GM18499 (cell line): ENCODE results near the gene DLGAP1.

ENCODE experiments used
- ATAC-seq: cut with Tn5 transposase; IDR thresholded peaks from one replicate; pipeline ENCODE4 v1.9.1; 2021; ENCODE audit warnings: moderate number of reproducible peaks; ENCODE audit not compliant: insufficient read depth, unreplicated experiment

DLGAP1 gene

DNA sequence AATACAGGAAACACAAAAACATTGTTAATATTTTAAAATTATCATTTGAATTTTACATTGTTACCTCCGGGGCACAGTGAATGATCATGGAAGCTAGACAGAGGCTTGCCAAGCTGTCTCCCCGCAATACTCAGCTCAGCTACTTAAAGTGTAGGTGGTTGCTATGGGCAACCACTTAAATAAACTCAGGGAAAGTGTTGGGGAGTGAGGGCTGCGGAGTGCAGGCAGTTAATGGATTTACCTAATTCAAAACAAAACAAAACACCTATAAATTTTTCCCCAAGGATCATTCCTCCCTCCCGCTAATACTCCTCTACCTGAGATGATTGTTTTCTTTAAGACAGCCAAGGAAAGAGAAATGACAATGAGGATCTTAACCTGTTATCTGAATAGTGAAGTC lies 655.6 kb downstream of the DLGAP1 start:
- no peak for ATAC-seq

DNA sequence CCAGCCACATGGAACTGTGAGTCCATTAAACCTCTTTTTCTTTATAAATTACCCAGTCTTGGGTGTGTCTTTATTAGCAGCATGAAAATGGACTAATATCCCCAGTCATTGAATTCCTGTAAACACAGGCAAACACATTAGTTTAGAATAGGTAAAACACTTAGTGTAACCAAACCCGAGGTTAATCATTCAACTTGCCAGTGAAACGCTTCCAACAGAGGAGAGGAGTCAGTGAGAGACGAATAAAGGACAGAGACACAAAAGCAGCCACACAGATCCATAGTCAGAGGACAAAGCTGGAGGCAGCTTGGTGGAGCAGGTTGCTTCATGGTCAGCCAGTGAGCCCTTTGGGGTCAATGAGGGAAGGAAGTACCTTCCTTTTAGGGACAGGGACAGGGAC lies 657.1 kb downstream of the DLGAP1 start:
- ATAC-seq: no peak

DNA sequence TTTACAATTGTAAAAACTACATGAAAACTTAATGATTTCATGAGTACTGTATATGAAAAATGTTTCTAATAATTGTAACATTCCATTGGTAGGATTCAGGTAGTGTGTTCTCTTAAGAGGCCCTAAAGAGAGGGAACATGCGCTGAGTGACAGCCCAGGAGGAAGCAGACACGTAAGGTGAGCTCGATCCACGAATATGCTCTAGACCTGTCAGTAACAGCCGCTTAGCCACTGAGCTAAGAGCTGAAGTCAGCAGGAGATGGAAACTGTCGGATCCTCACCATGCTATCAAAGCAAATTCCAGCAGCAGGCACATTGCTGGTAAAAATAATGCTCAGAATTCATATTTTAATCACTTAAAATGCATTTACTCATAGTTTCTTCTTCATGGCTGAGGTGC lies 658.7 kb downstream of the DLGAP1 start:
- ATAC-seq: no peak

DNA sequence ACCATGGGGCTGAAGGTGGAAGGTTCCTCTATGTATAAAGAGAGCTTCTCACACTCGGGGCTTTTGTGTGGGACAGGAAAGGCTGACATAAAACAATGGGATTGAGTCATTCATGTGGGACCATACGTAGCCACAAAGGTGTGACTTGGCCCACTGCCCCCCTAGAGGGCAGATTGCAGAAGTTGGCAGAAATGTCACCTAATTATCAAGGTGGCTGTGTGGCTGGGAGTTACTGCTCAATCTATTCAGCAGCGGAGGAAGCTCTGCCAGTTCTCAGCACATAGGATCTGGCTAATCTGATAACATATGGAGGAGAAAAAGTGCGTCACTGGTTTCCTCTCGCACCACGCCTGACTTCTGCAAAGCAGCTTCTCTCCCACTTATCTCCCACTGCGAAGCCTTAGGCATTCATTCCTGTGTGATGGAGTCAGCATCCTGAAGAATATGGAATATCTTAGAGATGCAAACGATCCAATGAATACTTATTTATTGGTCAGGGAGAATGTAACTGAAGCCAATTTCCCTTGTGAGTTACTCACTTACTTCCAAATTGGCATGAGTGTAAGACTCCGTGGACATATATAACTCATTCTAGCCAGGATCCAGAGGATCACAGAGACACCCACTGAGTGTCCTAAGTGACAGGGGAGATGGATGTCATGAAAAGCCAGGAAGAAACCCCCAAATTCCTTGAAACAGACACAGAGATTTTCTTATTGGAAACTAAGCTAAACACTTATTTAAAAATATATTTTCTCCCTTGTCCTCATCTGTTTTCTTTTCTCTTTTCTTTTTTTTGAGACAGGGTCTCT lies 660.4 kb downstream of the DLGAP1 start:
- ATAC-seq: no peak

DNA sequence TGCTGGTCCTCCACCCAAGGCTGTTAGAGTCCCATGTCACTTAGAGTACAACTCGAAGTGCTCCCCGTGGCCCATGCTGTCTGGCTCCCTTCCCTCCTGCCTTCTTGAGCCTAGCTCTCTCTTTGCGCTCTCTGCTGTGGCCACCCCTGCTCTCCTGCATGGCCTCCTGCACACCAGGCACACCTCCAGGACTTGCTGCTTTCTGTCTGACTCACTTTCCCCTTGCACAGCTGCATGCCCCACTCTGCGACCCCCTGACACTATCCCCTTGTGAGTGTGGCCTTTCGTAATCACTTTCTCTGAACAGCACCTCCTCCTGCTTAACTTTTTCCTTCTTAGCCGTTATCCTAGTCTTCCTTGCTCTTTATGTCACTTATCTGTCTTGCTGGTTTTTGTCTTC lies 661.6 kb downstream of the DLGAP1 start:
- ATAC-seq: no peak

DNA sequence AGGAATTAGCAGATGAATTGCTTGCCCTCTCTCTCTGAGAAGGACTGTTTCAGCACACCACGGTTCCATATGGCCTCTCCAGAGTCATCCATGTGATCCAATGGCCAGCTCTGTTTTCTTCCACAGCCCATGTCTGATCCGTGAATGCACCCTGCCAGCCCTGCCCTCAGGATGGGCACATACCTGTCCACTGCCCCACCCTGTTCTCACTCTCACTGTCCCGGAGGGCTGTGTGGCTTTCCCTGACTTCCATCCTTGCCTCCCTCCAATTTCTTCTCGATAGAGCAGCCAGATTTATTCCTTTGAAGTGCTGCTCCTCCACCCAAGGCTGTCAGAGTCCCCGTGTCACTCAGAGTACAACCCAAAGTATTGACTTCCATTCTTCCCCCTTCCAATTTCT lies 662.0 kb downstream of the DLGAP1 start:
- ATAC-seq: no peak

DNA sequence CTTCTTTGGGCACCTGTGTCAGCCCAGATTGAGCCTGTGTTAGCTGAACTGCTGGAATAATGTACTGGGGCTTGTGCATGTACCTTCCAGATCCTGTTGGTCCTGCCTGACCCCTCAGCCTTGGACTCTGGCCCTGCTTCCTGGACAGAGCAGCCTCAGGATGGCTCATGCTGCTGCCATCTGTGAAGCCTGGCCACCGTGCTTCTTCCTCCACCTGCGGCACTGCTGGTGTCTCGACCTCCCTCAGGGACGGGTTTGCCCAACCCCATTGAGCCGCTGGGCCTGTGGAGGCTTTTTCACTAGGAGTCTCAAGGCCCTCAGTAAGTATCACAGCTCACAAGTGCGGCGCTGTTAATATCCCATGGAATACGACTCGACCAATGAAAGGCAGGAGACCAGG lies 662.4 kb downstream of the DLGAP1 start:
- ATAC-seq: no peak

DNA sequence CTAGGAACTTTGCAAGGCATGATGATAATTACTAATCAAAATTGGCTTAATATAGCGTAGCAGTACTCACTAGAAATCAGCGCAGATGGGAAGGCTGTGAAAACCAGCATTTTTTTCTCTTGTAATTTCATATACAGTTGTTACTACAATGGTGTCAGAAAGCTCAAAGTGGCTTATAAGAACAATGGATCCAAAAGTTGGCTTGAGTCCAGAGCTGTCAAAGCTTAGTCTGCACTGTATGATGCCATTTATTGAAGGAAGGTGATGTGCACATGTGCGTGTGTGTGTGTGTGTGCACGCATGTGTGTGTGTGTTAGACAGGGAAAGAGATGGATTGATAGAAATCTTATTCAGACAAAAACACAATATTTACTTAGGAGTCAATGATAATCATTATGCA lies 663.9 kb downstream of the DLGAP1 start:
- ATAC-seq: no peak

DNA sequence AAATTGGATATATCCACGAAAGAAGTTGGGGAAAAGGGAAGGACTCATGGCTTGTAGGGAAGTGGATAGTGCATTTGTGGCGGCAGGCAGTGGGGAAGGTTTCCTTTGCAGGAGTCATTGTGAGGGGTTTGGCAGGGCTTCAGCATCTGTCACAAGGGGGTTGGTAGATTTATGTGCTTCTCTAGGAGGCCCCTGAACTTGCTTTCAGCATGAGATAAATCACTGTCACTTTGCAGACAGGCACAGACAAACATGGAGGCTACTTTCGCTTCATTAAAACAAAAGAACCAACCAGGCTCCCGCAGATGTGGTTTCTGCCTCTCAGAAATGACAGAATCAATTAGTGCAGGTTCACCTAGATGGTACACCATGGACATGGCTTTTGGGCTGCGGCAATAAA lies 664.4 kb downstream of the DLGAP1 start:
- no peak for ATAC-seq

DNA sequence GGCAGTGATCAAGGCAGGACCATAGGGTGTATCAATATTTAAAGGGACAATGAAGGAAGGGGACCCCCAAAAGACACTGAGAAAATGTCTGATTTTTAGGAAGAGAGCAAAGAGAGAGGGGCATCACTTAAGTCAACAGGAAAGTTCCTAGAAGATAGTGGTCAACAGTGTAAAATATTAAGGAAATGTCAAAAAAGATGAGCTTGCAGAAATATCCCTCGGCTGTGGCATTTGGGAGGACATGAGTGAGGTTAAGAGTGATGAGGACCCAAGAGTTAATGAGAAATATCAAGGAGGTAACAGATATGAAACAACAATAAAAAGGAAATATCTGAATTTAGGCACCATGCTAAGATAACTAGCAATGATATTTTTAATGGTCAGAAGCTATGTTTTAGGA lies 665.6 kb downstream of the DLGAP1 start:
- ATAC-seq: no peak

DNA sequence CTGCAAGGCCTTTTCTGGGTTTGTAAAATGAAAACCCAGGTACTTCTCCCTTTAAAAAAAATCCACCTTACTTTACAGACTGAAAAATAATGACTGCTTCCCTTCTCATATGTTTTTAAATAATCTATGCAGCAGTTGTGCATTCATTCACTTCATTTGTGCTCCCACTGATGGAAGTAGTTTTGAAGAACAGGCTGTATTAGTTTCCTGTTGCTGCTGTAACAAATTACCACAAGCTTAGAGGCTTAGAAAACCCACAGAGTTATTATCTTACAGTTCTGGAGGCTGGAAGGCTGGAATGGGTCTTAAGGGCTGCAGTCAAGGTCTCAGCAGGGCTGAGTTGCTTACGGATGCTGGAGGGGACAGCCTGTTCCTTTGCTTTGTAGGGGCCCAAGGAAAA lies 670.2 kb downstream of the DLGAP1 start:
- ATAC-seq: no peak

DNA sequence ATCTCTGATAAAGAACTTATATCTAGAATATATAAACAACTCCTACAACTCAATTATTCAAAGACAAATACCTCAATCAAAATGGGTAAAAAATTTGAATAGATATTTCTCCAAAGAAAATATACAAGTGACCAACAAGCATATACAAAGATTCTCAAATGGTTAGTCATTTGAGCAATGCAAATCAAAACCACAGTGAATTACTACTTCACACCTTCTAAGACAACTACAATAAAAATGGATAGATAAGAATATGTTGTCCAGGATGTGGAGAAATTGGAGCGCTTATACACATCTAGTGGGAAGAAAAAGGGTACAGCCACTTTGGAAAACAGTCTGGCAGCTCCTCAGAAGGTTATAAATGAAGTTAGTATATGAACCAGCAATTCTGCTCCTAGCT lies 672.2 kb downstream of the DLGAP1 start:
- ATAC-seq: no peak

DNA sequence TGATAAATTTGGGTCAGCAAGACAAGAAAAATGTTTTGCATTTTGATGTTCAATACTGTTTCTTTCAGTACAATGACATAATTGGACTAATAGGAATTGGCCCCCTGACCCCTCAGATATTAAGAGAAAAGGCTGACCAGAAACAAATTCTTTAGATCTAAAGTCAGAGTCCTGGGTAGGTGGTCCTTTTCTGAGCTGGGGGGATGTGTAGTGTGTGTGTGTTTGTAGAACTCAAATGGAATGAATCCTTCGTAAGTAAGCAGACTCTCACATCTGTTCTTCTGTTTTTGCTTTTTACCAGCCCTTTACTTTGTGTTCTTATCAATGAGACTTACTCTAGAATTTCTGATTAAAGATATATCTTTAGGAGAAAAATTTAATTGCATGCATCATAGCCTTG lies 677.4 kb downstream of the DLGAP1 start:
- no peak for ATAC-seq

DNA sequence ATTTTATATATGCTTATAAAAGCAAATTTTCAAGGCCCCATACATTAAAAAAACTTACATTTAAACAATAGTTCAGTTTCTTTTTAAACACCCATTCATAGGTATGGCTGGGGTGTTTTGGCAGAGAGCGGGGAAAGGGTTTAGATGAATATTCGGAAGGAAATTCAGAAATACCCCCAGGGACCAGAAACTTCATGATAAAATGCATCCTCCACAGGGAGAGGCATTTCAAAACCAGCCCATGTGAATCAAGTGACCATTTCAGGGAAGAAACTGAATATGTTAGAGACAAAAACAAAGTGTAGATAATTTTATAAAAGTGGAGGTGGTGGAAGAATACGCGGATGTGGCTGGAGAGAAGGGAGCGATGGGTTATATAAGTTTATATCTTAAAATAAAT lies 678.0 kb downstream of the DLGAP1 start:
- ATAC-seq: no peak

DNA sequence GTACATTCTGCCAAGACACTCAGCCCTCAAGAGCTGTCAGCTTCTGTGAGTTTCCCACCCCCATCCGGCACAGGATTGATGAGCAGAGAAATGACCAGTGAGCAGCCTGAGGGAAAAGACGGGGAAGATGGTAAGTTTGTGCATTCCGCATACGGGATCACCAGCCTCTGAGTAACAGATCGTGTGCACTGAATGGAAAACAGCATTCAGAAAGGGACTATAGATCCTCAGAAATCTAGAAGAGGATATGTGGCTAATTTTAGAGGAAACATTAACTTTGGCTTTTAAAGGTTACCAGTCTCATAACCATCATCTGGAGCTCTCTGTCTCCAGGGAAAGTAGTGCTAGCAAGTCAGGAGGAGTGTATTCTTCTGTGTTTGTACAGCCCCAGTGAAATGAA lies 679.1 kb downstream of the DLGAP1 start:
- ATAC-seq: no peak

DNA sequence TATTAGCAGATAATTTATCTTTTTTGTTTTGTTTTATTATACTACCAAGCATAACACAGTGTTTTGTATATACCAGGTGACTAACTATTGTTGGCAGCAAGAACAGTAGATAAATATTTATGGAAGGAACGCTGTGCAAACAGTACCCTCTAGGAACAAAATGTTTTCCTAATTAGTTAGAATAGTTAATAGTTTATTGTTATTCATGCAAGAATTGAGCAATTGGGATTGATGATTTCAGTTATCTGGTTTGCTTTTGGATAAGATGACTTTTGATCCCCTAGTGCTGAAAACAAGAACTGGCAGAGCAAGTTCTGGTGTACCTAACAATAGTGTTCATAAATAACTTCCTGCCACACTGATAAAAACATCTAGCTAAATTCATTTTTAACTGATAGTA lies 681.8 kb downstream of the DLGAP1 start:
- ATAC-seq: no peak

DNA sequence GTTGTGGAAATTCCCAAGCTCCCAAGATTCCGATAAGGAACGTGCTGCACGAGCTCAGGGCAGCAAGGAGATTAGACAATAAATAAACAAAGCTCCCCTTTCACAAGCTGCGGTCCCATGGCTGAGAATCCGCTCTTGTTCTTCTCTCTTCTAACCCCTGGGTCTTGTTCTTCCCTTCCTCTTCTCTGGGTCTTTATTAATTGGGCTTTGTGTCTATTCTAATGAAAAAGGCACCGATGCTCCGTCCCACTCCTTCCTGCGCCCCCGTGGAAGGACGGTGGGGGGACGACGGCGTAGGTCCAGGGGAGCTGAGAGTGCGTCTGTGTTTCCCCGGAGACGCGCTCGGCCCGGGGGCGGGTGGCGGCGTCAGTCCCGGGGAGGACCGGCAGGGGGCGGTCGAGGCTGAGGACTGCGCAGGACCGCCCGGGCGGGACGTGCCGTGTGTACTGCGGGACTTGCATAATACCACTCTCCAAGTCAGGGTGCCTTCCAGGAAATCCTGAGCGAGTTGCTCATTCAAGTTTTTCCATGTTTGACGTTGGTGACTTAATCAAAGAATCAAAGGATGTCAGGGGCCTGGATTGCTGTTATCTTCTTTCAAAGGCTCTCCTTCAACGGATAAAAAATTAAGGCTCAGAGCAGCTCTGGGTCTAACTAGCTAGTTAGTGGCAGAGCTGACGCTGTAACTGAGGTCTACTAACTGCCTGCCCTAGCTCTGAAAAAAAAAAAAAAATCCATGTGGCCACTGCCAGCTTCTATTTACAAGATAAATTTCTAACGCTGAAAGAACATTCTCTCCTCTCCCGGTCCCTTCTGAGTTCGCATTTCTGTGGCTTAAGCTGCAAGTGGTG lies 683.8 kb downstream of the DLGAP1 start:
- ATAC-seq: peak; percentile 68

DNA sequence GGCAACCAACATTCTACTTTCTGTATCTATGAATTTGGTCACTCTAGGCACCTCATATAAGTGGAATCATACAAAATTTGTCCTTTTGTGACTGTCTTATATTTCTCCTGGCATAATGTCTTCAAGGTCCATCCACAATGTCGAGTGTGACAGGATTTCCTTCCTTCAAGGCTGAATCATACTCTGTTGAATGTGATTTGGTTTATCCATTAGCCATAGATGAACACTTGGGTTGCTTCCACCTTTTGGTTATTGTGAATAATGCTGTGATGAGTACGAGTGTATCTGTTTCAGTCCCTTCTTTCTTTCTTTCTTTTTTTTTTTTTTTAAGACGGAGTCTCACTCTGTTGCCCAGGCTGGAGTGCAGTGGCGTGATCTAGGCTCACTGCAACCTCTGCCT lies 693.8 kb downstream of the DLGAP1 start:
- ATAC-seq: no peak

DNA sequence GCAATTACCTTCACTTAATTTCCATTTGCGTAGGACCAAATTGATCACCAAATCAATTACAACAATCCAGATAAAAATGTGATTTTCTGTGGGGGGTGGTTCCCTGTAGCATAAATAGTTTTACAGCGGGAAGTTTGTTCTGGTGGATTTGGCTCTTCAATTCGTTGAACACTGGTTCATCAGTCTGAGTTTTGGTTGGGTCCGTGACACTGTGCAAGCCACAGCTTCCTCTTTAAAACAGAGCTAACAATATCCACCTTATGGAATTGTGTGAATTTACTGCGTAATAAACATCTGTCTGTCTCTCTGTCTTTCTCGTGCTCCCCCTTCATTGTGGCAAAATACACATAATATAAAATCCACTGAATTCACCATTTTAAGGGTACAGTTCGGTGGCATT lies 694.4 kb downstream of the DLGAP1 start:
- no peak for ATAC-seq

DNA sequence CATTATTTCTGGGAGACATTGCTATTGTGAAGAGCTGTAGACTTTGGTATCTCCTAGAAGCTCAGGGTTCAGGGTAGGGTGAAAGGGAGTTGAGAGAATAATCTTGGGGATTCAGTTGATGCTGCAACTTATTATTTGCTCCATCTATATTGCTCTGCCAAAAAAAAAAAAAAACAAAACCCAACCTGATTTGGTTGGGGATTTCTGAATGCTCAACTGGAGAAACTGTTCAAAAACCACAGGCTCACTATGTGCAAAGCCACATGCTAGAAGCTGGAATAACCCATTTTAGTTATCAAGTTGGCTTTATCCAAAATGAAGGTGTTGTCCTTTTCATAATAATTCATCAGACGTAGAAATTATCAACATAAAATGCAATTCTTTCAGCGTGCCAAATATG lies 696.0 kb downstream of the DLGAP1 start:
- no peak for ATAC-seq

DNA sequence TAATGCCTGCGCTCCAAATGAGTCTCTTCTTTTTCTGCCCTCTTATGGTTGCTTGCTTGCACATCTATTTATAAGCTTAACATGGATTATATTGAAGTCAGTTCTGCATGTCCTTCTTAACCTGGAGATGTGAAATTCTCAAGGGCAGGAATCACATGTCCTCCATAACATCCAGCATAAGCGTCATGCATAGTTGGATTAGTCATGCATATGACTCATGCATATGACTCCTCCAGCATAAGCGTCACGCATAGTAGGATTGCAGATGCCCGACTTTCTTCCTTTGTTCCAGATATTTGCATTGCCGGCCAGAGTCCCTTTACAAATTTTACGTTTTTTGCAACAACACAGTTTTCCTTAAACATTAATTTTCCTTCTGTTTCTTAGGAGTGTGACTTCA lies 696.6 kb downstream of the DLGAP1 start:
- ATAC-seq: no peak

DNA sequence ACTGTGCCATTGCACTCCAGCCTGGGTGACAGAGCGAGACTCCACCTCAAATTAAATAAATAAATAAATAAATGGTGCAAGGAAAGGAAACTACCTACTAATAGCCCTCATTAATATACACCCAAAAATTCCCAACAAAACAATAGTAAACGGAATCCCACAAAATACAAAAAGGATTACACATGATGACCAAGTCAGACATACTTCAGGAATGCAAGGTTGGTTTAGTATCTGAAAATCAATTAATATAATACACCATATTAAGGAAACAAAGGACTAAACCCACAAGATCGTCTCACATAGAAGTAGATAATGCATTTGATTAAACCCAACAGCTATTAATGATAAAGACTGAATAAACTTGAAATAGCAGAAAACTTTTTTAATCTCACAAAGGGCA lies 697.7 kb downstream of the DLGAP1 start:
- ATAC-seq: no peak
